ENCODE measurements around the gene B3GAT2. TPM values are rescaled to one million over a fixed set of nuclear protein-coding genes. Genes with fewer than 3 reads are reported as not detected.
A peak's percentile ranks its signal among the peaks of the same experiment; 100 is the strongest.

The B3GAT2 gene
- total RNA-seq, 1 experiment from 2014 or later: not detected

- ChIA-PET CTCF (no interaction called here), POLR2A (ENCODE audit: unreplicated experiment) (no interaction called here)
- H4K20me1 ChIP-seq (ENCODE audit: low read length): no peaks in the 10 kb centered on the region
- no peak overlapping the region for H2AFZ ChIP-seq (ENCODE audit: low read length)
- H3K9ac ChIP-seq (ENCODE audit: low read length): no peak overlapping the region
- H3F3A ChIP-seq (ENCODE audit: low read length, unreplicated experiment): no peaks in the 10 kb centered on the region
- intact Hi-C loops (cut with micrococcal nuclease): no loop called here
- no peak overlapping the region for H3K4me2 ChIP-seq (ENCODE audit: low read length)
- H3K27ac ChIP-seq (ENCODE audit: low read length): no peak overlapping the region
- no peaks in the 10 kb centered on the region for H3K9me2 ChIP-seq (replicated peaks; ENCODE audit: low read length)
- H3K36me3 ChIP-seq (ENCODE audit: low read depth, low read length): peaks cover 3% of the 10 kb centered on the region; the same call in 1 of the 2 replicates
- no peaks in the 10 kb centered on the region for H3K27me3 ChIP-seq (ENCODE audit: low read length)
- TF ChIP-seq EZH2phosphoT487 (IDR thresholded peaks at IDR 0.05; ENCODE audit: borderline replicate concordance, low read length) (no peak), CTCF (conservative IDR thresholded peaks at IDR 0.05; ENCODE audit: low read depth, low read length) (no peak), EZH2 (IDR thresholded peaks at IDR 0.05; ENCODE audit: low read length, unreplicated experiment) (no peak)
- BruUV-seq (replicated peaks): no TSS peak
- DNase-seq: no peak
- no peaks in the 10 kb centered on the region for H3K9me3 ChIP-seq (ENCODE audit: low read length)
- H3K4me3 ChIP-seq (ENCODE audit: low read length): no peak overlapping the region
- ATAC-seq: no peak
- H3K79me2 ChIP-seq (ENCODE audit: low read length): no peaks in the 10 kb centered on the region
- no peaks in the 10 kb centered on the region for H3K4me1 ChIP-seq (ENCODE audit: insufficient read depth, low read length)
Measured at GRCh38 chr6:70819646-70820045, 137.2 kb downstream of the B3GAT2 start.

DNA sequence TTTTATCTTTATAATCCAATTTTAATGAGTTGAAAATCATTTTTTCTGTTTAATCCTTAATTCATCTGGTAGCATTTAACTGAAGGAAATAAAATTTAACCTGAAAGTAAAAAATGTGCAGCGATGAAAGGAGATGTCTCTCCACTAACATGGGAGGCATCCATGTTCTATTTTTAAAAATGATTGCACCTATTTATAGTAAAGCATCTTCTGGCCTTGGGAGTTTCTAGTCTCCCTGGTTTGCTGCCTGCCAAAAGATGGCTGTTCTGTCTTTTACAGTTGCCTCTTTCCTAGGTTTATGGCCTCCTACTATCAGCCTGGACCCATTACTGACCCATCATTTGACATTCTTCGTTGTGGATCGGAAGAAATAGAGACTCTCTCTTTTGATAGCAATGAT, 143.0 kb downstream of the B3GAT2 start:
- no TSS peak for BruUV-seq (replicated peaks)
- intact Hi-C loops (cut with micrococcal nuclease): no loop called here
- Histone ChIP-seq H3K4me1 (ENCODE audit: insufficient read depth, low read length) (peaks cover 11% of the 10 kb centered on the region), H3K9ac (ENCODE audit: low read length) (no peak overlapping the region), H3K36me3 (ENCODE audit: low read depth, low read length) (no peaks in the 10 kb centered on the region), H3K4me3 (ENCODE audit: low read length) (no peak overlapping the region), H3K27me3 (ENCODE audit: low read length) (no peaks in the 10 kb centered on the region), H2AFZ (ENCODE audit: low read length) (no peak overlapping the region), H3K9me2 (replicated peaks; ENCODE audit: low read length) (no peaks in the 10 kb centered on the region), H3K79me2 (ENCODE audit: low read length) (no peaks in the 10 kb centered on the region), H3K27ac (ENCODE audit: low read length) (no peak overlapping the region), H4K20me1 (ENCODE audit: low read length) (no peaks in the 10 kb centered on the region), H3K9me3 (ENCODE audit: low read length) (no peaks in the 10 kb centered on the region), H3K4me2 (ENCODE audit: low read length) (no peak overlapping the region), H3F3A (ENCODE audit: low read length, unreplicated experiment) (no peaks in the 10 kb centered on the region)
- no peak for TF ChIP-seq EZH2 (IDR thresholded peaks at IDR 0.05; ENCODE audit: low read length, unreplicated experiment)
- TF ChIP-seq EZH2phosphoT487 (IDR thresholded peaks at IDR 0.05; ENCODE audit: borderline replicate concordance, low read length): no peak
- TF ChIP-seq CTCF (conservative IDR thresholded peaks at IDR 0.05; ENCODE audit: low read depth, low read length): no peak
- no peak for DNase-seq
- ATAC-seq: no peak
- POLR2A ChIA-PET (ENCODE audit: unreplicated experiment): no interaction called here
- CTCF ChIA-PET: no interaction called here

DNA sequence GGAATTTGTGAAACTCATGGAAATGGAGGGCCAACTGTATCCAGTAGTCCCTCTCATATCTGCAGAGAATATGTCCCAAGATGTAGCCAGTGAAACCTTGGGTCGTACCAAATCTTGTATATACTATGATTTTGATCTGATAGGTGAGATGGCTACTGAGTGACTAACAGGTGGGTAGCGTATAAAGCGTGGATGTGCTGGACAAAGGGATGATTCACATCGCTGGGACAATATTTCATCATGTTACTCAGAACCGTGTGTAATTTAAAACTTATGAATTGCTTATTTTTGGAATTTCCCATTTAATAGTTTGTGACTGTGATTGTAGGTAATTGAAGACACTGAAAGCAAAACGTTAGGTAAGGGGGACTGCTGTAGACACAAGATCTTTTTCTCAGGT, 145.1 kb downstream of the B3GAT2 start:
- no peak overlapping the region for H3K9ac ChIP-seq (ENCODE audit: low read length)
- TF ChIP-seq CTCF (conservative IDR thresholded peaks at IDR 0.05; ENCODE audit: low read depth, low read length) (no peak), EZH2phosphoT487 (IDR thresholded peaks at IDR 0.05; ENCODE audit: borderline replicate concordance, low read length) (no peak), EZH2 (IDR thresholded peaks at IDR 0.05; ENCODE audit: low read length, unreplicated experiment) (no peak)
- H3F3A ChIP-seq (ENCODE audit: low read length, unreplicated experiment): no peaks in the 10 kb centered on the region
- ChIA-PET POLR2A (ENCODE audit: unreplicated experiment) (no interaction called here), CTCF (no interaction called here)
- no peaks in the 10 kb centered on the region for H3K79me2 ChIP-seq (ENCODE audit: low read length)
- H3K4me3 ChIP-seq (ENCODE audit: low read length): no peak overlapping the region
- H3K9me3 ChIP-seq (ENCODE audit: low read length): no peaks in the 10 kb centered on the region
- BruUV-seq (replicated peaks): no TSS peak
- H3K4me2 ChIP-seq (ENCODE audit: low read length): peak overlapping the region; percentile 48
- H3K9me2 ChIP-seq (replicated peaks; ENCODE audit: low read length): no peaks in the 10 kb centered on the region
- H3K27ac ChIP-seq (ENCODE audit: low read length): peak overlapping the region; percentile 46
- H4K20me1 ChIP-seq (ENCODE audit: low read length): no peaks in the 10 kb centered on the region
- ATAC-seq (peak; percentile 96), DNase-seq (peak; percentile 81)
- intact Hi-C loops (cut with micrococcal nuclease): loop anchor here (1.0 kb wide), 1 partner anchor 38 kb away; no protein-coding TSS in a partner anchor
- H2AFZ ChIP-seq (ENCODE audit: low read length): no peak overlapping the region
- H3K36me3 ChIP-seq (ENCODE audit: low read depth, low read length): no peaks in the 10 kb centered on the region
- no peaks in the 10 kb centered on the region for H3K27me3 ChIP-seq (ENCODE audit: low read length)
- H3K4me1 ChIP-seq (ENCODE audit: insufficient read depth, low read length): peaks cover 11% of the 10 kb centered on the region
